ENCODE measurements around the gene CRPPA. TPM values are rescaled to one million over a fixed set of nuclear protein-coding genes. Genes with fewer than 3 reads are reported as not detected.

The CRPPA gene
- total and polyA plus RNA-seq, 2 donors (not counting 3 experiments of a cell fraction or from before 2014, with no cell fraction given): 0.58 to 3.5 TPM

- Histone ChIP-seq H3K9me3 (replicated peaks; ENCODE audit: control insufficient read depth, insufficient read depth, low read length) (no peaks in the 10 kb centered on the region), H3K27me3 (ENCODE audit: control insufficient read depth in 2 of 2, insufficient read depth in 2 of 2, low read length in 2 of 2) (no peaks in the 10 kb centered on the region), H3K27ac (ENCODE audit: insufficient read depth, low read depth, low read length) (no peak overlapping the region), H3K9ac (replicated peaks; ENCODE audit: extremely low read depth, insufficient read depth, low read length) (no peak overlapping the region), H3K79me2 (ENCODE audit: control insufficient read depth, insufficient read depth, low read length) (no peaks in the 10 kb centered on the region), H3K4me1 (ENCODE audit: control insufficient read depth, extremely low read depth, insufficient read depth, low read length) (no peaks in the 10 kb centered on the region), H4K20me1 (replicated peaks; ENCODE audit: control insufficient read depth, extremely low read depth, insufficient read depth, low read length) (no peaks in the 10 kb centered on the region), H3K36me3 (ENCODE audit: control insufficient read depth in 2 of 2, extremely low read depth in 1 of 2, insufficient read depth in 2 of 2, low read length in 2 of 2) (no peaks in the 10 kb centered on the region), H3K4me3 (replicated peaks in 1 of 3; ENCODE audit: insufficient read depth in 1 of 3, low read depth in 1 of 3, low read length in 3 of 3) (no peak overlapping the region), H3K9me1 (replicated peaks; ENCODE audit: control insufficient read depth, extremely low read depth, insufficient read depth, low read length) (no peaks in the 10 kb centered on the region), H2AFZ (ENCODE audit: low read depth, low read length) (no peak overlapping the region), H3K4me2 (ENCODE audit: insufficient read depth, low read length) (no peak overlapping the region)
- no peak for DNase-seq (ENCODE audit: low read depth, low spot score)
- no peak for TF ChIP-seq MYC (IDR thresholded peaks at IDR 0.05; ENCODE audit: low read depth, low read length)
- TF ChIP-seq POLR2AphosphoS5 (IDR thresholded peaks at IDR 0.05; ENCODE audit: insufficient read depth, low read depth, low read length): no peak
- no peak for TF ChIP-seq JUN (IDR thresholded peaks at IDR 0.05; ENCODE audit: borderline replicate concordance, insufficient read depth, insufficient read length, low read depth)
- TF ChIP-seq POLR2A (IDR thresholded peaks at IDR 0.05; ENCODE audit: low read depth, low read length): no peak
- TF ChIP-seq GATA2 (IDR thresholded peaks at IDR 0.05; ENCODE audit: insufficient read depth, insufficient read length, low read depth, low read length): no peak
- TF ChIP-seq EZH2 (IDR thresholded peaks at IDR 0.05; ENCODE audit: borderline replicate concordance, low read depth, low read length, severe bottlenecking): no peak
- no peak for TF ChIP-seq FOS (IDR thresholded peaks at IDR 0.05; ENCODE audit: borderline replicate concordance, insufficient read depth, low read length)
- TF ChIP-seq, protein P1, sequence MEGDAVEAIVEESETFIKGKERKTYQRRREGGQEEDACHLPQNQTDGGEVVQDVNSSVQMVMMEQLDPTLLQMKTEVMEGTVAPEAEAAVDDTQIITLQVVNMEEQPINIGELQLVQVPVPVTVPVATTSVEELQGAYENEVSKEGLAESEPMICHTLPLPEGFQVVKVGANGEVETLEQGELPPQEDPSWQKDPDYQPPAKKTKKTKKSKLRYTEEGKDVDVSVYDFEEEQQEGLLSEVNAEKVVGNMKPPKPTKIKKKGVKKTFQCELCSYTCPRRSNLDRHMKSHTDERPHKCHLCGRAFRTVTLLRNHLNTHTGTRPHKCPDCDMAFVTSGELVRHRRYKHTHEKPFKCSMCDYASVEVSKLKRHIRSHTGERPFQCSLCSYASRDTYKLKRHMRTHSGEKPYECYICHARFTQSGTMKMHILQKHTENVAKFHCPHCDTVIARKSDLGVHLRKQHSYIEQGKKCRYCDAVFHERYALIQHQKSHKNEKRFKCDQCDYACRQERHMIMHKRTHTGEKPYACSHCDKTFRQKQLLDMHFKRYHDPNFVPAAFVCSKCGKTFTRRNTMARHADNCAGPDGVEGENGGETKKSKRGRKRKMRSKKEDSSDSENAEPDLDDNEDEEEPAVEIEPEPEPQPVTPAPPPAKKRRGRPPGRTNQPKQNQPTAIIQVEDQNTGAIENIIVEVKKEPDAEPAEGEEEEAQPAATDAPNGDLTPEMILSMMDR (IDR thresholded peaks at IDR 0.05; ENCODE audit: extremely low read depth in 1 of 2, insufficient read depth in 1 of 2, low read depth in 1 of 2, low read length in 2 of 2): no peak
- no peak for TF ChIP-seq MAX (IDR thresholded peaks at IDR 0.05; ENCODE audit: insufficient read depth, insufficient read length)
- FAIRE-seq: no peak
- intact Hi-C loops (cut with micrococcal nuclease) (no loop called here), dilution Hi-C loops (cut with MboI; ENCODE audit: extremely low pct_ligation_motif_present, low sequenced_read_pairs) (no loop called here)
- BruUV-seq (replicated peaks): no TSS peak
- CTCF ChIA-PET: no interaction called here
- POLR2A ChIA-PET: no interaction called here
Observed at GRCh38 chr7:16403475-16403874, 17.9 kb downstream of the CRPPA start.

Data from endothelial cell of umbilical vein (primary cell).